EH (cell line): Measurements from ENCODE around the gene RAB26.

Experiments used
- DNase-seq: peaks from one replicate; pipeline ENCODE4 v3.0.0-alpha.2; 2015; ENCODE audit warnings: low read depth

The RAB26 gene

GRCh38 chr16:2180461-2180860 is 32.0 kb downstream of the RAB26 start:
- no peak for DNase-seq

GRCh38 chr16:2180962-2181923 is 32.8 kb downstream of the RAB26 start:
- DNase-seq, result no peak

DNA sequence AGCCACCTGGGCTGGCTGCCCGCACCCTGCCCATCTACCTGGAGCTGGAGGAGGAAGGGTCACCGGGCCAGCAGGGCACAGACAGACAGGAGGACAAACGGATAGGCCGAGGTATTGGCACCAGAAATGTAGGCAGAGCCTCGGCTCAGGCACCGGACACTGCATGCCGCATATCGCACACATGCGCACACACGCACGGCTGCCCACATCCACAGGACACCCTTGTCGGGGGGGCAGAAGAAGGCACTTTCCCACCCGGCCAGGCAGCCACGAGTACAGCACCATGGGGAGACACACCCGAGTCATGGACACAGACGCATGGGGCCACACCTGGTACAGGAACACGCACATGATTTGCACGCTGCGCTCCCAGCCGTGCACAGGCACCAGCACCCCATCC is 33.5 kb downstream of the RAB26 start:
- DNase-seq, result no peak

- no peak for DNase-seq
Observed at GRCh38 chr16:2183671-2184070, 35.2 kb downstream of the RAB26 start.

DNA sequence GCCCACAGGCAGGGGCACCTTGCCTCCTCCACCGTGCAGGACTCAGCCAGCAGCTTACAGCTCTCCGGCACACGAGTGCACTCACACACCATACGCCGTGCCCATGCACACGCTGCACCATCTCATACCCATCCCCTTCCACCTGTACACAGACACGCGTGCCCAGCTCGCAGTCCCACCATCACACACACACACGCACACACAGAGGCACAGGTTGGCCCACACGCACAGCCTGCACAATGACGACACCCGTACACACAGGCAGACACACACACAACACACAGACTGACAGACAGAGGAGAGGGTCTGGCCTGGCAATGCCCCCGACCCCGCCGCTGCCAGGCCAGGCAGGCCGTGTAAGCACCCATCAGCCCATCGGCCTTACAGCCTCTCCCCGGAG is 35.9 kb downstream of the RAB26 start:
- DNase-seq, result no peak

DNA sequence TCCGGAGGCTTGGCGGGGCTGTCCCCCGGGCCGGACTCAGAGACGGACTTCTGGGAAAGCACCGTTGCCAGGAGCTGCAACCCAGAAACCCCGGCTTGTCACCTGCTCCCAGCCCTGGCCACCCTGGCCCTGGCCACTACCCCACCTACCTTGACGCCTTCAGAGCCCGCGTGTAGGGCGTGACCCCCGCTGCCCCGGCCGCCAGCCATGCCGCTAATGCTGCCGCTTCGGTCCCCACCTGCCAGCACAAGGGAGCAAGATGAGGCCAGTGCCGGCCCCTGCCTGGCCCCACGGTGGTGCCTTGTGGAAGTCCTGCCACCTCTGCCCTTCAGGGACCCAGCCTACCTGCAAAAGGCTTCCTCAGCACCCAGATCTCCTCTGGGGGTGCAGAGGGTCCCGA is 36.5 kb downstream of the RAB26 start:
- DNase-seq, result no peak

DNA sequence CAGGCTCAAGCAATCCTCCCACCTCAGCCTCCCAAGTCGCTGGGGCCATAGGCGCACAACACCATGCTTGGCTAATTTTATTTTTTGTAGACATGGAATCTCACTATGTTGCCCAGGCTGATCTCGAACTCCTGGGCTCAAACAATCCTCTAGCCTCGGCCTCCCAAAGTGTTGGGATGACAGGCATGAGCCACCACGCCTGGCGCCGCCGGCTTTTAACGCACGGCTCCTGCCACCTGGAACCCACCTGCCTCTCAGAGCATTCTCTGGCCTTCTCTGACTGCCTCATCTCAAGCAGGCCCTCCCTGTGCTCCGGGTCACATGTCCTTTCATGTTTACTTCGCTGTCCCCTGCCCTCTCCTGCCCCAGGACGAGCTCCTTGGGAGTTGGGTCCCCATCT is 37.6 kb downstream of the RAB26 start:
- no peak for DNase-seq

GRCh38 chr16:2186505-2186904 is 38.1 kb downstream of the RAB26 start:
- DNase-seq, result no peak

GRCh38 chr16:2187212-2187611 is 38.8 kb downstream of the RAB26 start:
- no peak for DNase-seq

GRCh38 chr16:2188395-2188794 is 40.0 kb downstream of the RAB26 start:
- no peak for DNase-seq

DNA sequence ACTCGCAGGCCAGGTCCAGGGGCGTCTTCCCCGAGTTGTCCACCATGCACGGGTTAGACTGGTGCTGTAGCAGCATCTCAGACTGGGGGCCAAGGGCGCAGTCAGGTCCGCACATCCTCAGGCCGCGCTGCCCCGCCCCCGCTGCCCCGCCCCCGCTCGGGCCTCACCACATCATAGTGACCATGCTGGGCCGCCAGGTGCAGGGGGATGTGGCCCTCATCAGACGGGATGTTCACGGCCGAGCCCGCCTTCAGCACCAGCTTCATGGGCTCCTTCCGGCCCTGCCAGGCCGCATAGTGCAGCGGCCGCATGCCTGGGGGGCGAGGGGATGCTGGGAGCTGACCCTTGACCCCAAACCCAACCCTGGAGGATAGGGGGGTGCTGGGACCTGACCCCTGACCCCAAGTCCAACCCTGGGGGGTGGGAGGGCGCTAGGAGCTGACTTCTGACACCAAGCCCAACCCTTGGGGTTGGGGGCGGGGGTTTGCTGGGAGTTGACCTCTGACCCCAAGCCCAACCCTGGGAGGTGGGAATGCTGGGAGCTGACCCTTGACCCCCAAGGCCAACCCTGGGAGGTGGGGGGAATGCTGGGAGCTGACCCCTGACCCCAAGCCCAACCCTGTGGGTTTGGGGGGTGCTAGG is 40.9 kb downstream of the RAB26 start:
- no peak for DNase-seq

DNA sequence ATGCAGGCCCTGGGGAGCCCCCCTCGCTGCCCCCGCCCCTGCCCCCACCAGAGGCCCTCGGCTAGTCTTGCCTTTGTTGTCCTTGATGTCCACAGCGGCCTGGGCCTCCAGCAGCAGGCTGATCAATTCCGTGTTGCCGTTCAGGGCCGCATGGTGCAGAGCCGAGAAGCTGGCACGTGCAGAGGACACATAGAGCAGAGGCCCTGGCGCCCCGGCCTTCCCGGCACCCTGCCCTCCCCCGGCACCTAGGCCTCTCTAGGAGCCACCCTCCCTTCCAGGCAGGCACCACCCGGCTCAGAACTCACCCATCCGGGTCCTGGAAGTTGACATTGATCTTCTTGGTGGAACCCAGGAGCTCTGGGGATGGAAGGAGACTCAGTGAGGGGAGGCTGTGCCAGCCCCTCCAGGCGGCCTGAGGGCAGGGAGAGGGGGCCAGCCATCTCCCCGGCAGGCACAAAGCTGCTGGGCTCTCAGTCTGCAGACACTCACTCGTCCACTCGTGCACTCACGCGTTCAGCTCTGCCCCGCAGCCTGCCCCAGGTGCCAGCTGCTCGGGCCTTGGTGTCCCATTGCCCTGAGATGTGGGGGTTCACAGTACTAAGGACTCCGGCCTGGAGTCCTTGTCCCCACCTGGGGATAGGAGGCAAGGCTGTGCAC is 41.7 kb downstream of the RAB26 start:
- DNase-seq, result no peak

- DNase-seq, result no peak
Observed at GRCh38 chr16:2190659-2191445, 42.4 kb downstream of the RAB26 start.

- DNase-seq, result no peak
Observed at GRCh38 chr16:2191446-2191706, 43.0 kb downstream of the RAB26 start.

GRCh38 chr16:2194166-2194834 is 45.9 kb downstream of the RAB26 start:
- peak; percentile 47 for DNase-seq

GRCh38 chr16:2194852-2195321 is 46.5 kb downstream of the RAB26 start:
- peak; percentile 46 for DNase-seq

DNA sequence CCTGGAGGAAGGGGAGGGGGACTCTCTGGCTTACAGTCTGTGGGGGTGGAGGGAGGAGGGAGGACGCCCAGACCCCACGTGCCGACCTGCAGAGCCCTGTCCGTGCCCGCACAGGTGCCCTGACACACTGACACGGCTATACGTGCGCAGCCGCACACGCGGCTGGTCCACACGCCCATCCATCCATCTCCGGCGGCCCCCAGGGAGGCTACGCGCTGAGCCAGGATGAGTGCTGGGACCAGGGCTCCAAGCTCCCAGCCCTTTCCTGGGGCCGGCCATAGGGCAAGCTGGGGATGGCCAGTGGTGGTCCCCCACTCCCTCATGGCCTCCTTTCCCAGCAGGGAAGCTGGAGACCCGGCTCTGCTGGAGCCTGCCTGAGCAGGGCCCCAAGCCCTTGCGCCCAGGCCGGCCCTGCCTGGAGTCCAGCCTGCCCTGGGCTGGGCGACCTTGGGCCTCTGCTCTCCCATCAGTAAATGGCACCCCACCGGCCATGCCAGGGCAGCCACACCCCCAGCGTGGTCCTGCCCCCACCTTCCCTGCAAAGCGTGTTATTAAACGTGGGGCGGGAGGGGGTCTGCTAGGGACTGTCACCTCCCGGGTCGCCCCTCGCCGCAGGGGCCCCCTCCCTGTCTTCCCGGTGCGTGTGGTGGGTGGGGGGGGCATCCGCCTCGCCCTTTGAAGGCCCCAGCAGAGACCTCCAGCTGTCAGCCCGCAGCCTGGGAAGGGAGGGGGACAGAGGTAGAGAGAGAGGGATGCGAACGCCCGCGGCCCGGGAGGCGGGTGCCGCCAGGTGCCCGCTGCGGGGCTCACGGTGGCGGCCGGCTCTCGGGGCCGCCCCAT is 47.1 kb downstream of the RAB26 start:
- DNase-seq, result no peak

GRCh38 chr16:2196162-2196980 is 47.9 kb downstream of the RAB26 start, which contains the start of gene CASKIN1:
Gene CASKIN1, minus strand, starts transcription at chr16:2196605. Its CDS starts 173 bp downstream, at chr16:2196432.
- peak; percentile 38 for DNase-seq

DNA sequence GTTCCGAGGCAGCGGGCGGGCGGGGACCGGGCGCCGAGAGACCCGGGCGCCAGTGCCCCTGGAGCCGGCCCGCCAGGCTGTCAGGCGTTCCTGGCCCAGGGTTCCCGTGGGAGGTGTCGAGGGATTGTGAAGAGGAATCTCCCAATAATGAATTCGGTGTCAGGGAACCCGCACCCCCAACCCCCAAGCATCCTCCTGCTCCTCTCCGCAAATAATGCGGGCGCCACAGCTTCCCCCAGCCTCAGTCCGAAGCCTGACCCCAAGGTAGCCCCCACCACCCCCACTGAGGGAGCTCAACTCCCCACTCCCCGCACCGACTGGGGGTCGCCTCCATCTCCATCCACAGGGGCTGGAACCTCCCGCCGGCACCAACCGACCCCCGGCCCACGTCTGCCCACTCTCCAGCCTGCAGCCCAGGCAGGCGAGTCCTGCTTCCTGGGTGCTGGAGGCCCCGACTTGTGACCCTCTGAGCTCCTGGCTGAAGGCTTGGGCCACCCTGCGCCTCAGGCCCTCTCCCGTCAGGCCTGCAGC is 48.6 kb downstream of the RAB26 start:
- DNase-seq, result no peak
